Astrocyte of the hippocampus (primary cell): ENCODE data around the gene PCBP3.
"Not testable (repeated sequence)": the region's sequence is repeated elsewhere in the genome, so short reads cannot be mapped to it uniquely, and the experiment has no call there.

Experiments
- DNase-seq: peaks from one replicate; pipeline ENCODE4 v3.0.0; 2011; ENCODE audit warnings: low read depth, low spot score

PCBP3 gene

GRCh38 chr21:45678790-45679189 is 35.3 kb downstream of the PCBP3 start:
- DNase-seq = not testable (repeated sequence)

- DNase-seq = no peak
Measured at GRCh38 chr21:45680215-45680614, 36.7 kb downstream of the PCBP3 start.

GRCh38 chr21:45695086-45695485 is 51.6 kb downstream of the PCBP3 start:
- DNase-seq = no peak

- DNase-seq = peak; percentile 79
Measured at GRCh38 chr21:45698493-45699184, 55.1 kb downstream of the PCBP3 start.

GRCh38 chr21:45699251-45699942 is 55.9 kb downstream of the PCBP3 start:
- no peak for DNase-seq

- DNase-seq = no peak
Measured at GRCh38 chr21:45699966-45700365, 56.4 kb downstream of the PCBP3 start.

GRCh38 chr21:45700461-45700860 is 56.9 kb downstream of the PCBP3 start:
- DNase-seq = no peak

GRCh38 chr21:45704311-45705108 is 61.0 kb downstream of the PCBP3 start:
- no peak for DNase-seq

- DNase-seq = no peak
Measured at GRCh38 chr21:45706299-45706698, 62.8 kb downstream of the PCBP3 start.

GRCh38 chr21:45709173-45709572 is 65.6 kb downstream of the PCBP3 start:
- no peak for DNase-seq

- no peak for DNase-seq
Measured at GRCh38 chr21:45709696-45710268, 66.3 kb downstream of the PCBP3 start.

- not testable (repeated sequence) for DNase-seq
Measured at GRCh38 chr21:45710306-45710705, 66.8 kb downstream of the PCBP3 start.

- DNase-seq = no peak
Measured at GRCh38 chr21:45713613-45714012, 70.1 kb downstream of the PCBP3 start.

- DNase-seq = no peak
Measured at GRCh38 chr21:45715441-45715840, 71.9 kb downstream of the PCBP3 start.

GRCh38 chr21:45718413-45718812 is 74.9 kb downstream of the PCBP3 start:
- DNase-seq = no peak

- DNase-seq = no peak
Measured at GRCh38 chr21:45719177-45719802, 75.8 kb downstream of the PCBP3 start.

- DNase-seq = not testable (repeated sequence)
Measured at GRCh38 chr21:45720204-45720603, 76.7 kb downstream of the PCBP3 start.

GRCh38 chr21:45721671-45722070 is 78.1 kb downstream of the PCBP3 start:
- peak; percentile 10 for DNase-seq

GRCh38 chr21:45723049-45723958 is 79.8 kb downstream of the PCBP3 start:
- DNase-seq = no peak

GRCh38 chr21:45724345-45724961 is 80.9 kb downstream of the PCBP3 start:
- peak; percentile 29 for DNase-seq
